DMS114 treated with DMSO at 0.1 percent for 48 hours (cell line): ENCODE measurements around the gene TNFRSF18.

Experiments
- DNase-seq: peaks from one replicate; lab custom pipeline; 2025; ENCODE audit not compliant: unreplicated experiment; lab: John Stamatoyannopoulos, UW

TNFRSF18 gene

DNA sequence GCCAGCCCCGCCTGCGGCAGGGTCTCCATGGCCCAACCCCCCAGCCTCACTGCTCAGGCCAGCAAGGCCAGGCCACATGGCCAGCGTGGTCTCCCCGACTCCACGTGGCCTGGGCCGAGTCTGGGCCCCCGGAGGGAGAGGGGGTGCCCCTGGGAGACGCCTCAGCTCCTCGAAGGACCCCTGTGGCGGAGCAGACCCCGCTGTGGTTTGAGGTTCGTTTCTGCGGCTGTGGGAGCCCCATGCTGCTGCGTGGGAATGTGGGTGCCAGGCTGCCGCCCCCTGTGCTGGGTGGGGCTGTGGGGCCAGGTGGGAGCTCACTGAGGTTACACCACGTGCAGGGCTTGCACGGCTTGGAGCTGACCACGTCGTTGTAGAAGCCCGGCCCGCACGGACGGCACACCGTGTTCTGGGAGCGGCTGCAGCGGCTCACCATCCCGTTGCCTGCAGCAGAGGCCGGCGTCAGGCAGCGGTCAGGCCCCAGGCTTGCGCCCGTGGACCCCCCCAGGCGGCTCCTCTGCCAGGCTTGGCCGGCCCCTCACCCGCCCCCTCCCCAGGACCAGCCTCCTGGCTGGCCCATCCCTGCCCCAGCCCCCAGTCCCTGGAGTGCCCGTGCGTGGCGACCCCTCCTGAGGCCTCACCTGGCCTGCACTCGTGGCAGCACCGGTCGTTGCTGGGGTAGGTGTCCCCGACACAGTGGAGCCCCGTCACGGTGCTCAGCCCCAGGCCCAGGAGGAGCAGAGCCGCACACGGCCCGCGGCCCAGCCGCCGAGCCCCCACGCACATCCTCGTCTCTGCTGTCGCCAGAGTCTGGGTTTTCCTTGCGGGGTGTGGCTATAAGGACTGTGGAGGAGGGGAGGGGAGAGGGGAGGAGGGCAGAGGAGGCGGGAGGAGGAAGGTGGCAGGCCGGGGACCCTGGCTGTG is 7.2 kb upstream of the TNFRSF18 start, which contains the start of gene TNFRSF4:
Gene TNFRSF4, minus strand, starts transcription at position 809 of the 921 bp plus-strand sequence. Its CDS starts 26 bp downstream, at position 783.
- DNase-seq: no peak

DNA sequence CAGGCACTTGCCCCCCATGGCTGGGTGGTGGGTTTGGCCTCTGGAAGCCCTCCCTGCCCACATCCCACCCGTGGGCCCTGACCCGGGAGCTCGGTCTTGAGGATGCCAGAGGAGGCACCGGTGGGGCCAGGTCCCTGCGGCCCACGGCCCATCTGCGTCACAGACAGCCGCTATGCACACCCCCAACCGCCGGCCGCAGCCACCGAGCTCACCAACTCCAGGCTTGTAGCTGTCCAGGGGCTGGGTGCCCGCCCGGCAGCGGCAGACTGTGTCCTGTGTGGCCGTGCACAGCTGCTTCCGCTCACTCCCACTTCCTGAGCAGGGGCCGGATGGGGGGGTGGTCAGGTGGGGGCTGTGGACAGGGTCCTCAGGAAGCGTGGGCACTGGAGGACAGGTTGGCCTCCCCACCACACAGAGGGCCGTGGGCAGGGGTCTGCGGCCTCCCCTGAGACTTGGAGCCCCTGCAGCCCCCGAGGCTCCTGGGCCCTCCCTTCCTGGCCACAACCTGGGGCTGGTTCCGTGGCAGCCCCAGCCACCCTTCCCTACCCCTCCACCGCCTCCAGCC is 6.5 kb upstream of the TNFRSF18 start:
- no peak for DNase-seq

DNA sequence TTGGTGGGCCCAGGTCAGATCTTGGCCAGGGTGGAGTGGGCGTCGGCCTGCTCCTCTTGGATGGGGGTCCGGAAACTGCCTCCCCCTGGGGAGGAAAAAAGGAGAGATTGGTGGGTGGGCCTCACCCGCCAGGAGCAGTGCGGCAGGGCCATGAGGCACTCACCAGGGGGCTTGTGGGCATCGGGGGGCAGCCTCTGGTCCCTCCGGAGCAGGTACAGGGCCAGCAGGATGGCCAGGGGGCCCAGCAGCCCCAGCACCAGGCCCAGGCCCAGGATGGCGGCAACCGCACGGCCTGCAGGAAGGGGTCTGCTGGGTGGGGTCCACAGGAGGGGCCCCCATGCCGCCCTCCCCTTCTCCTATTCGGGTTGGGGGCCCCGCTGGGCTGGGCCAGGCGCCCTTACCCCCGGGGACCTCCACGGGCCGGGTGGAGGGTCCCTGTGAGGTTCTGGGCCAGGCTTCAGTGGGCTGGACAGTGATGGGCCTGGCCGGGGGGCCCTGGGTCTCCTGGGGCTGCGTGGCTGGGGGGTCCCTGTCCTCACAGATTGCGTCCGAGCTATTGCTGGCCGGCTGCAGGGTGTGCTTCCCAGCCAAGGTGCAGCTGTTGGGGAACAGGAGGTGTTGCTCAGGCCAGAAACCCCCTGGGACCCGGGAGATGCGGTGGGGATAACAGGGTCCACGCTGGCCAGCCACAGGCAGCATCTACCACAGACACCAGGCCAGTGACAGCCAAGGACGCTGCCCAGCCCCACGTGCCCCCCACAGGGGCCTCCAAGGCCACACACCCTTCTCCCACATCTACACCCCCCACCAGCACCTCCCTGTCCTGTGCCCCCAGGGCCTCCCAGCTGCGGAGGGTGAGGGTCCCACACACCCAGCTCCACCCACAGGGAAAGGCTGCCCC is 5.4 kb upstream of the TNFRSF18 start:
- no peak for DNase-seq

DNA sequence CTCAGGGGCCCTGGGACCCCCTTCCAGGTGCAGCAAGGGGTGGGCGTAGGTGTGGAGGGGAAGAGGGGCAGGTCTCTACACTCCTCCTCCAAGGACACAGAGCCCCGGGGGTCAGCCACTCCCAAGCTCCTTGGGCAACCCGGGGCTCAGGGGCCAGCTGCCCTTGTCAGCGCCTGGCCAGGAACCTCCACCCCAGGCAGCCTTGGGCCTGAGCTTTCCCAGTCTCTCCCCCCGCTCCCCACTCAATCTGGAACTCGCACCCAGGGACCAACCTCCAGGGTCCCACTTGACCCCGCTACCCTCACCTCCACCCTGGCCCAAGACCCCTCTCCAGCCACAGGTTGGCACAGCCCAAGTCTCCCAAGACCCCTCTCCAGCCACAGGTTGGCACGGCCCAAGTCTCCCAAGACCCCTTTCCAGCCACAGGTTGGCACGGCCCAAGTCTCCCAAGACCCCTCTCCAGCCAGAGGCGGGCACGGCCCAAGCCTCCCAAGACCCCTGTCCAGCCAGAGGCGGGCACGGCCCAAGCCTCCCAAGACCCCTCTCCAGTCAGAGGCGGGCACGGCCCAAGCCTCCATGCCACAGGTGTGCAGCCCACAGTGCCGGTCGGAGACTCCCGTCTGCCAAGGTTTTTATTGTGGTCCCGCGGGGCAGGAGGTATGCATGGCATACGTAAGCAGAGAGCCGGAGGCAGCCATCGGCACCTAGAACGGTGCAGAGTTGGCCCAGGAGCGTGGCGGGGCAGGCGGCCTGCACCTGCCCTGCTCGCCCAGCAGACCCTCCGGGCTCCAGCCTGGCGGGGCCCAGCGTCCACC is 4.5 kb upstream of the TNFRSF18 start:
- no peak for DNase-seq

DNA sequence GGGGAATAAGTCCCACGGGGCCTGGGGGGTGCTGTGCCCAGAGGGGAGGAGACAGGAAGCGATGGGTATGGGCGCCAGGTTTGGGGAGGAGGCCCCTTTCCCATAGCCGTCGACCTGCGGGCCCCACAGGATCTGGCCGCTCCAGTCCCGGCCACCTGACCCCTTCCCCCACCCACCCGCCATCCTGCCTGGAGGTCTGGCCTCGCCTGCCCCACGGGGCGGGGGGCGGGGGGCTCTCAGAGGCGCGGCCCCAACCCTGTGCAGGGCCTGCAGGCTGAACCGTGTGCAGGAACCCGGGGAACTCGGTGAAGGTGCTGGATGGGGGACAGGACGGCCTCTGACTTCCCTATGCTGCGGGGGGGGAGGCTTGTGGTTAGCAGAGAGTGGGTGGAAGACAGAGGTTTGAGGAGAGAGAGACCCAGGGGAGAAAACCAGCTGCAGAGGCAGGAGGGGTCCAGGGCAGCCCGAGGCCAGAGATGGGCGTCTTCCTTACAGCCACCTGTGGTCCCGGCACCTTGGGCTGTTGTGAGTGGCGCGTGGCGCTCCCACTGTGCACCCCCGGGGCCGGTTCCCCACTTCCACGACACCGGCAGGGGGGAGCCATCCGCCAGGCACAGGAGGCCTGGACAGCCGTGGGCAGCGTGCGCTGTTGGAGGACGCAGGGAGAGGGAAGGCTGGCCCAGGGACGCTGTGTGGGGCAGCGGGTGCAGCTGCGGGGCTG is 2.5 kb upstream of the TNFRSF18 start:
- no peak for DNase-seq

GRCh38 chr1:1207571-1207892 is 1.1 kb upstream of the TNFRSF18 start:
- DNase-seq: no peak

DNA sequence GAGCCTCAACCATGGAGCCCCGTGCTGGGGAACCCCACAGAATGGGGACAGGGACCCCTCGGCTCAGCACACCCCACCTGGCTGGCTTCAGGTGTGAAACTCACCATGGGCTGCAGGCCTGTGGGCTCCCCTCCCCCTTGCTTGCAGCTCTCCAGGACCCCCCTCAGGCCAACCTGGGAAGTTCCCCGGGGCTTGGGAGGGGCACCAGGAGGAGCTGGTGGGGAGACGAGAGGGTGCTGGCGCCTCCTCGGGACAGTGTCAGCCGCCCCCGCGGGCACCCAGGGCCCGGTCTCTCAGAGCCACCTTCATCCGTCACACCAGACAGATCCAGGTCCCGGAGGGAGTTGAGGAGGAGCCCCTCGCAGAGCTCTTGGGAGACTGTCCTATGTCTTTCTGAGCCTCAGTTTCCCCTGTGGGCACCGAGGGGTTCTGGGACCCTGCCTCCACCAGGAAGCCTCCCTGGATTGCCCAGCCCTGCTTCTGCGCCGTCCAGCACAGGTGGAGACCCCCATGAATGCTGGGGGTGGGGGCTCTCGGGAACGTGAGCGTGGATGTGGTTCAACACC is 657 bp upstream of the TNFRSF18 start:
- DNase-seq: no peak

DNA sequence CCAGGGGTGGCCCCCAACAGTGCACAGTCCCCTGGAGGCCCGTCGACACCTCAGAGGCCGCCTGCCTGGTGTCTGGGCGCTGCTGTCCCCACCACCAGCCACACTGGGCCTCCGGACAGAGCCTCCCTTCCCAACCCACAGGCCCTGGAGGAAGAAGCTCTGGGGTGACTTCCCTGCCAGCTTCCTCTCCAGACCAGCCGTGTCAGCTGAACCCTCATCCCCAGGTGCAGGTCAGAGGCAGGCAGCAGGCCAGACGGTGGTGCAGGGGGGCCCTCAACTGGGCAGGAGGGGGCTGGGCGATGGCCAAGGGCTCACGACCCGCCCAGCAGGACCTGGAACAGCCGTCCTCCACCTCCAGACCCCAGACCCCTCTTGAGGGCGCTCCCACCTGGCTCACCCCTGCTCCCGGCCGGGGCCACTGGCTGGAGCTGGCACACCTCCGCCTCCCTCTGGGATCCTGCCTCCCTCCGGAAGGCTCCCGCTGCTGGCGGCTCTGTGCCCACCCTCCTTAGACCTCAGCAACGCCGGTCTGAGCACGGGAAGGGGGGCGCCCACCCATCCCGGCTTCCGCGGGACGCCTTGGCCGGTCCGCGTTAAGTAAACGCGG is 520 bp downstream of the TNFRSF18 start:
- no peak for DNase-seq

DNA sequence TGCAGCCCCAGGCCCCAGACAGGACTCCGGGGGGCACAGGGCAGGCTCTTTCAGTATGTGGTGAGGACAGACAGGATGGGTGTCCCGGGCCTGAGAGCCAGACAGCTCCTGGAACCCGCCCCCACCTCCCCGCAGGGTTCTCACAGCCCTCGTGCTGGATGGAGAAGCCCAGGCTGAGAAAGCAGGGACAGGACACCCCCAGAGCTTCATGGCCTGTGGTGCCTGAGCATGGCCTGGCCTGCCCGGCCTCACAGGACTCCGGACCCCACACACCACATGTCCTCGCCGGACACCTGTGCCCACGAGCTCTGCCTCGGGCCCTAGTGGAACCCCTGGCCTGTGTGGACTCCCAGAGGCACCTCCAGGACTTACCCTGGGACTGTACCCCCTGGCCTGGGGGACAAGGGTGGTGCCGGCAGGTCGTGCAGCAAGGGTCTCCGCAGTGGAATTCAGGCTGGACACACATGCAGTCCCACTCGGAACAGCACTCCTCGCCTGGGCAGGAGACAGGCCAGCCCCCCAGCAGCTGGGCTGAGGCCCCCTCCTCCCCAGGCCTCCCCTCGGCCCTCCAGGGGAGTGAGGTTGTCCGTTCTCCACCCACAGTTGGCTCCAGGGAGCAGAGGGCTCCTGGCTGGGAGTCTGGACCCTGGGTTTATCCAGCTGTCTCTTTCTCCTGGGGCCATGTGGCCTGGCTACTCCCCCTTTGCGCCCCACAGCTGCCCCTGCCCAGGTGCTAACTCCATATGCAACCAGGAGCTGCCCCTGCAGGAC is 1.2 kb downstream of the TNFRSF18 start:
- no peak for DNase-seq

DNA sequence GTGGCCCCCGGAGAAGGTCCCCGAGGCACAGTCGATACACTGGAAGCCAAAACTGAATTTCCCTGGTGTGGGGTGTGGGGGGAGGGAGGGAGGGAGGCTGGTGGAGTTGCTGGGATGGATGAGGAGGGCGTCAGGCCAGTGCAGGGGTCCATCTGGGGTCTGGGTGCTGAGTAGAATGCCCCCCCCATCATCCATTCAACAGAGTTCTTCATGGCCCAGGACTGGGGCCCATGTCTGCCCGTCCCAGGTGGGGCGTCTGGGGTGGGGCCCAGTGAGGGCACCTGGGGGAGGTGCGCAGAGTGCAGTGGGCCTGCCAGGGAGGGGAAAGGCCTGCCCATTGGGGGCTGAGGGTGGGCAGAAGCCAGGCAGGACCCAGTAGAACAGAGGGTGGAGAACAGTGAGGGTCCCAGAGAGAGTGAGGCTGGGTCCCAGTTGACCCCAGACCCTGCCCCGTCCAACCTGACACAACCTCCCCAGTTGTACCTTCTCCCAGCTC is 1.9 kb downstream of the TNFRSF18 start:
- DNase-seq: no peak

DNA sequence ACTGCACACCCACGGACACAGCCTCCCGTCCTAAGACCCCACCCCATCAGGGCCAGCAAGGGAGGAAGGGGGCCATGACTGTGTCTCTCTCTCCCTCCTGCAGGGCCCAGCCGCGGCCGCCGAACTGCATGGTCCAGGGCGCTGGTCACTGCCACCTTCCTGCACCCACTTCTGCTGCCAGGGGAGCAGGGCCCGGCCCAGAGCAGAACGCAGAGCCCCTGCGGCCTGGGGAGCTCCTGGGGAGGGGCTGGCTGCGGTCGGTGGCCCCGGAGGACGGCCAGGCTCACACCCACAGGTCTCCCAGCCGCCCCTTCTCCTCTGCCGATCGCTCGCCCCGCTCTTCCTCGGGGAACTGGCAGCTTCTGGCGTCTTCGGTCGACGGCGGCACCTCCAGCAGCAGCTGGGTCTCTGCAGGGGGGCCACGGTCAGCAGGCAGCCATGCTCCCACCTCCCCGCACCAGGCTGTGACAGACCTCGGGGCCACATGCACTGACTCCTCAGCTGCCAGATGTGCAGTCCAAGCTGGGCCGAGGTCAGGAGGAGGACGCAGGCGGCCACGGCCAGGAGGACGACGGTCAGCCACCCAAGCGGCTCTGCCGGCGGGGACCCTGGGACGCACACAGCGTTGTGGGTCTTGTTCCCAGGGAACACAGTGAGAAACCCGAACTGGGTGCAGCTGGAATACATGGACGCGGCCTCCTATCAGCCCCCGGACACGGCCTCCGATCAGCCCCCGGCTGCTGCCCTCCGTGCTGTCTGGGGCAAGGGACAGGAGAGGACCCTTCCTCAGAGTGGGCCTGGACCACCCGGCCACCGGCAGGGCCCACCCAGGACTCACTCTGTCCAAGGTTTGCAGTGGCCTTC is 2.6 kb downstream of the TNFRSF18 start:
- no peak for DNase-seq

- DNase-seq: no peak
Observed at GRCh38 chr1:1202831-1203560, 3.4 kb downstream of the TNFRSF18 start.

- no peak for DNase-seq
Observed at GRCh38 chr1:1200876-1201810, 5.2 kb downstream of the TNFRSF18 start.

DNA sequence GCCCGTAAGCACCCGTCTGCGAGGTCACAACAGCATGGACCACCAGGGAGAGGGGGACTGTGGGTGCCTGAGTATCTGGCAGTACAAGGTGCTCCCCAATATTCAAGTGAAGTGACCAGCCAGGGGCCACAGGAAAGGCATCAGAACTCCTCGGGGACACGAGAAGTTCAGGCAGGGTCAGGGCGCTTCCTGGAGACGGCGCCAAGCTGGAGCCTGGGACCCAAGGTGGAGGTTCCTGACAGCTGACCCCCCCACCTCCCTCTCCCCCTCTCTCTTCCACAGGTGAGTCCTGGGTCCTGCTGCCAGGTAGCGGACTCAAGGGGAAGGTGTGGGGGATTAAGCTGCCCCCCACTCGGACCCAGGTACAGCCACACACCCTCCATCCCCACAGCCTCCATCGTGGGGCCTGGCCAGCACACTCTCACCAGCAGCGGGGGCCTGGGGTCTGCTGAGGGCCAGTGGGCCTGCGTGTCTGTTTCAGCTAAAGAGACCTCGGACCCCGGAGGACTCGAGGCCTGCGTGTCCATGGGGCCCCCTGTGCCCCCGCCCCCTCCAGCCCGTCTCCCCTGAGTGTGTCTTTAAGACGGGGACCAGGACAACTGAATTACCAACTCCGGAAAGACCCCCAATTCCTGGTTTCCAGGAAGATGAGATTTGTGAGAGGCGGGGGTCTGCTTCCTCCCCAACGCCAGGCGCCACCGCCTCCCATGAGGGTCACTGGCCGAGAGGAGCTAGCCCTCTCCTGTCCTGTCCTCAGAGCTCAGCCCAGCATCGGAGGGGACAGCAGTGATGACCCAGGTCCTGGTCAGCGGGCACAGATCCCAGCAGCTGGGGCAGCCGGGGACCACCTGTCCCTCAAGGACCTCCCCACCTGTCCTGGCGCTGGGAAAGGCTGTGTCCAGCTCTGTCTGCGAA is 6.2 kb downstream of the TNFRSF18 start:
- no peak for DNase-seq
